Uterus (tissue), 2 donors: ENCODE results near the gene GRIA1.

Experiments
- CTCF ChIP-seq, 4 experiments: fragments of 200-600 bp in 2 of 4; fragments of 450-650 bp in 2 of 4; sonication (generic) in 2 of 4; IDR thresholded peaks; one replicate each; pipeline ENCODE4 v1.5.1; 2016 to 2019; ENCODE audit warnings: antibody characterized with exemption in 4 of 4, mild to moderate bottlenecking in 2 of 4, moderate library complexity in 1 of 4
- POLR2A ChIP-seq, 2 donors: fragments of 450-650 bp; IDR thresholded peaks; one replicate each; pipeline ENCODE4 v1.6.1; 2016; ENCODE audit warnings: antibody characterized with exemption in 2 of 2, mild to moderate bottlenecking in 1 of 2, moderate library complexity in 1 of 2

GRCh38 chr5:153573326-153574033 lies 83.0 kb downstream of the GRIA1 start:
- TF ChIP-seq CTCF (IDR thresholded peaks at IDR 0.05) (no peak), POLR2A (IDR thresholded peaks at IDR 0.05) (no peak)
